H1 (cell line): Measurements from ENCODE around the gene ALOX5. TPM values are rescaled to one million over a fixed set of nuclear protein-coding genes. Genes with fewer than 3 reads are reported as not detected.

Experiments
- CTCF ChIA-PET: fragments of 300-600 bp; sonication (Branson Sonifier 250); formaldehyde crosslinking; loops from one replicate; lab custom pipeline; 2021; ENCODE audit not compliant: partially characterized antibody; lab: Charles Lee
- POLR2A ChIA-PET: fragments of 300-600 bp; sonication (Branson Sonifier 250); formaldehyde crosslinking; loops from one replicate; lab custom pipeline; 2021; ENCODE audit warnings: inconsistent platforms; ENCODE audit not compliant: partially characterized antibody; lab: Charles Lee
- DNase-seq, 2 experiments: peaks; one replicate each; pipeline versions ENCODE4 v3.0.0 to v3.0.0-alpha.2; 2010 to 2022; ENCODE audit warnings: low spot score in 2 of 2, low read depth in 1 of 2, mixed read lengths in 1 of 2
- FAIRE-seq: peaks from 2 replicates; lab custom pipeline; 2011; peaks lifted over from hg19 to GRCh38; lab: Jason Lieb, UNC
- H2AFZ ChIP-seq: 2 replicates; pipeline ENCODE4 v1.8.1; 2012; ENCODE audit warnings: low read length, inconsistent platforms
- H2AK5ac ChIP-seq: 2 replicates; pipeline ENCODE4 v1.6.1; 2013; ENCODE audit warnings: low read depth, low read length
- H2BK120ac ChIP-seq: replicated peaks from 2 replicates; pipeline ENCODE3; 2013; ENCODE audit warnings: low read depth, low read length, inconsistent platforms
- H2BK12ac ChIP-seq: 2 replicates; pipeline ENCODE4 v1.6.1; 2013; ENCODE audit warnings: low read depth, low read length
- H2BK15ac ChIP-seq: 2 replicates; pipeline ENCODE4 v1.6.1; 2013; ENCODE audit warnings: low read length
- H2BK20ac ChIP-seq: 2 replicates; pipeline ENCODE4 v1.6.1; 2013; ENCODE audit warnings: low read length
- H2BK5ac ChIP-seq: 2 replicates; pipeline ENCODE4 v1.6.1; 2013; ENCODE audit warnings: low read depth, low read length
- H3K14ac ChIP-seq: 2 replicates; pipeline ENCODE4 v1.6.1; 2013; ENCODE audit warnings: inconsistent platforms; ENCODE audit not compliant: insufficient read length
- H3K18ac ChIP-seq: 2 replicates; pipeline ENCODE4 v1.6.1; 2013; ENCODE audit warnings: low read length; ENCODE audit errors: extremely low read depth
- H3K23ac ChIP-seq: 2 replicates; pipeline ENCODE4 v1.6.1; 2013; ENCODE audit warnings: inconsistent platforms; ENCODE audit not compliant: insufficient read length
- H3K23me2 ChIP-seq: 2 replicates; pipeline ENCODE4 v1.6.1; 2013; ENCODE audit warnings: low read depth, low read length
- H3K27ac ChIP-seq: 2 replicates; pipeline ENCODE4 v1.6.1; 2011; ENCODE audit warnings: low read depth, low read length, inconsistent platforms
- H3K27me3 ChIP-seq, 4 experiments: replicated peaks in 1 of 4; 1 replicate in 1 of 4; 2 replicates in 3 of 4; pipeline versions ENCODE4 v1.6.1 to v1.8.1; 2011 to 2013; ENCODE audit warnings: low read length in 3 of 4, mild to moderate bottlenecking in 3 of 4, inconsistent platforms in 2 of 4, mixed read lengths in 2 of 4, moderate library complexity in 1 of 4; ENCODE audit not compliant: control insufficient read depth in 3 of 4, insufficient read depth in 3 of 4; ENCODE audit errors: extremely low read depth in 1 of 4
- H3K36me3 ChIP-seq, 4 experiments: 2 replicates each; pipeline versions ENCODE4 v1.6.1 to v1.8.1; 2011 to 2013; ENCODE audit warnings: mild to moderate bottlenecking in 4 of 4, low read length in 3 of 4, moderate library complexity in 2 of 4, control low read depth in 1 of 4, inconsistent platforms in 1 of 4; ENCODE audit not compliant: insufficient read depth in 4 of 4, control insufficient read depth in 2 of 4
- H3K4ac ChIP-seq: replicated peaks from 2 replicates; pipeline ENCODE3; 2013; ENCODE audit warnings: low read length, low read depth, mixed read lengths, inconsistent platforms; ENCODE audit not compliant: insufficient read length
- H3K4me1 ChIP-seq, 4 experiments: replicated peaks in 1 of 4; 1 replicate in 1 of 4; 2 replicates in 3 of 4; pipeline versions ENCODE4 v1.6.1 to v1.8.1; 2011 to 2013; ENCODE audit warnings: low read length in 3 of 4, inconsistent platforms in 2 of 4, mixed read lengths in 1 of 4; ENCODE audit not compliant: insufficient read depth in 4 of 4, control insufficient read depth in 3 of 4
- H3K4me2 ChIP-seq, 2 experiments: 2 replicates each; pipeline versions ENCODE4 v1.6.1 to v1.8.1; 2011 to 2013; ENCODE audit warnings: low read depth in 2 of 2, low read length in 2 of 2, control low read depth in 1 of 2, inconsistent platforms in 1 of 2, mild to moderate bottlenecking in 1 of 2; ENCODE audit not compliant: insufficient read depth in 1 of 2
- H3K4me3 ChIP-seq, 4 experiments: fragments of 200-600, 300-600 bp in 1 of 4; sonication (generic), shearing (Covaris generic), sonication (Bioruptor Twin) in 1 of 4; 2 replicates each; pipeline versions ENCODE4 v1.5.1 to v1.8.1; 2011 to 2016; ENCODE audit warnings: low read length in 4 of 4, low read depth in 3 of 4, control low read depth in 2 of 4, inconsistent platforms in 2 of 4, mild to moderate bottlenecking in 2 of 4, mixed read lengths in 1 of 4, moderate library complexity in 1 of 4; ENCODE audit not compliant: insufficient read depth in 2 of 4; ENCODE audit errors: extremely low read depth in 1 of 4
- H3K56ac ChIP-seq: replicated peaks from 2 replicates; pipeline ENCODE3; 2013; ENCODE audit warnings: low read depth, mild to moderate bottlenecking, mixed read lengths, low read length, inconsistent platforms; ENCODE audit not compliant: insufficient read length
- H3K79me1 ChIP-seq: 2 replicates; pipeline ENCODE4 v1.6.1; 2013; ENCODE audit warnings: low read depth, low read length, control low read depth
- H3K79me2 ChIP-seq, 2 experiments: 2 replicates each; pipeline versions ENCODE4 v1.6.1 to v1.8.1; 2012 to 2013; ENCODE audit warnings: low read length in 2 of 2, mild to moderate bottlenecking in 2 of 2, inconsistent platforms in 1 of 2; ENCODE audit not compliant: insufficient read depth in 2 of 2, control insufficient read depth in 1 of 2
- H3K9ac ChIP-seq, 4 experiments: replicated peaks in 1 of 4; 1 replicate in 1 of 4; 2 replicates in 3 of 4; pipeline versions ENCODE4 v1.6.1 to v1.8.1; 2011 to 2013; ENCODE audit warnings: low read depth in 3 of 4, low read length in 3 of 4, control low read depth in 2 of 4, mild to moderate bottlenecking in 2 of 4, moderate library complexity in 2 of 4, inconsistent platforms in 1 of 4; ENCODE audit errors: extremely low read depth in 1 of 4
- H3K9me3 ChIP-seq, 2 experiments: 2 replicates each; pipeline versions ENCODE4 v1.6.1 to v1.8.1; 2012 to 2013; ENCODE audit warnings: mild to moderate bottlenecking in 2 of 2, moderate library complexity in 2 of 2, control low read depth in 1 of 2, inconsistent platforms in 1 of 2, low read depth in 1 of 2, low read length in 1 of 2, mixed read lengths in 1 of 2; ENCODE audit not compliant: insufficient read depth in 2 of 2
- H4K20me1 ChIP-seq, 2 experiments: replicated peaks in 1 of 2; 2 replicates each; pipeline versions ENCODE3 to v1.8.1; 2011 to 2013; ENCODE audit warnings: inconsistent platforms in 2 of 2, low read length in 2 of 2, mild to moderate bottlenecking in 1 of 2; ENCODE audit not compliant: insufficient read depth in 2 of 2, control insufficient read depth in 1 of 2
- H4K5ac ChIP-seq: 2 replicates; pipeline ENCODE4 v1.6.1; 2013; ENCODE audit warnings: low read length, low read depth, mixed read lengths, inconsistent platforms; ENCODE audit not compliant: insufficient read length
- H4K8ac ChIP-seq: 2 replicates; pipeline ENCODE4 v1.8.0; 2013; ENCODE audit warnings: mild to moderate bottlenecking, moderate library complexity, low read length, inconsistent platforms; ENCODE audit not compliant: insufficient read depth; ENCODE audit errors: extremely low read depth
- H4K91ac ChIP-seq: replicated peaks from 2 replicates; pipeline ENCODE3; 2013; ENCODE audit warnings: low read length, mixed read lengths, inconsistent platforms; ENCODE audit not compliant: insufficient read length
- ASH2L ChIP-seq: fragments of 200-600, 300-600 bp; sonication (generic); IDR thresholded peaks from one replicate; pipeline ENCODE4 v1.7.1; 2017; ENCODE audit warnings: low read length
- ATF2 ChIP-seq: IDR thresholded peaks from 2 replicates; pipeline ENCODE4 v1.6.1; 2012; ENCODE audit warnings: low read length, inconsistent platforms
- CHD2 ChIP-seq: IDR thresholded peaks from 2 replicates; pipeline ENCODE4 v1.6.1; 2012; ENCODE audit warnings: low read length, improper control_type of control experiment
- HDAC6 ChIP-seq: IDR thresholded peaks from one replicate; pipeline ENCODE4 v1.7.1; 2012; ENCODE audit warnings: low read depth, mild to moderate bottlenecking, inconsistent platforms, low read length, moderate library complexity
- JUND ChIP-seq: IDR thresholded peaks from 2 replicates; pipeline ENCODE4 v1.6.1; 2011; ENCODE audit warnings: mild to moderate bottlenecking, improper control_type of control experiment, low read length
- KDM4A ChIP-seq: IDR thresholded peaks from one replicate; pipeline ENCODE4 v1.7.1; 2012; ENCODE audit warnings: low read depth, mild to moderate bottlenecking, moderate library complexity, low read length, inconsistent platforms; ENCODE audit not compliant: severe bottlenecking
- POLR2A ChIP-seq, 2 experiments: IDR thresholded peaks; 1 replicate in 1 of 2; 2 replicates in 1 of 2; pipeline ENCODE4 v1.6.1; 2011; ENCODE audit warnings: low read depth in 2 of 2, low read length in 2 of 2, mild to moderate bottlenecking in 2 of 2; ENCODE audit errors: control extremely low read depth in 1 of 2
- POLR2AphosphoS5 ChIP-seq: IDR thresholded peaks from 2 replicates; pipeline ENCODE4 v1.6.1; 2011; ENCODE audit warnings: low read depth, low read length
- RBBP5 ChIP-seq: IDR thresholded peaks from 2 replicates; pipeline ENCODE4 v1.7.1; 2012; ENCODE audit warnings: low read depth, mild to moderate bottlenecking, inconsistent platforms, low read length, moderate library complexity, borderline replicate concordance
- SAP30 ChIP-seq: fragments of 300-600 bp; sonication (generic); IDR thresholded peaks from 2 replicates; pipeline ENCODE4 v1.7.1; 2012; ENCODE audit warnings: low read length, moderate library complexity, mild to moderate bottlenecking, inconsistent platforms; ENCODE audit not compliant: insufficient read depth, insufficient replicate concordance
- TEAD4 ChIP-seq: IDR thresholded peaks from 2 replicates; pipeline ENCODE4 v1.6.1; 2012; ENCODE audit warnings: low read depth, low read length, inconsistent platforms, mixed read lengths
- USF2 ChIP-seq: IDR thresholded peaks from 2 replicates; pipeline ENCODE4 v1.6.1; 2011; ENCODE audit warnings: low read length, improper control_type of control experiment
- WGBS, 2 experiments: shearing (Covaris generic) in 1 of 2; methylation state at CpG; one replicate each; pipeline versions ENCODE4 v1.1.6 to v1.1.7; 2013 to 2015; ENCODE audit warnings: low lambda C conversion rate in 2 of 2, mixed read lengths in 2 of 2, inconsistent platforms in 1 of 2, low coverage in 1 of 2, missing lambda C conversion rate in 1 of 2; ENCODE audit not compliant: insufficient replicate concordance in 2 of 2, insufficient coverage in 1 of 2, insufficient read length in 1 of 2; ENCODE audit errors: extremely low coverage in 1 of 2, missing lambda C conversion rate in 1 of 2; 5-methylcytosine and 5-hydroxymethylcytosine counted together
- polyA plus RNA-seq, 7 experiments: library from polyadenylated mRNA; depleted of rRNA in 3 of 7; stranded (reverse) in 5 of 7; unstranded in 2 of 7; fragments of >200 nt in 5 of 7; fragments of 200-250 nt in 2 of 7; gene quantifications; 1 replicate in 5 of 7; 2 replicates in 1 of 7; 4 replicates in 1 of 7; pipeline versions ENCODE4 v1.2.1 to v1.2.3, GENCODE V29; 2011 to 2013; ENCODE audit warnings: missing spikeins in 2 of 7, mixed read lengths in 2 of 7
- total RNA-seq: library from RNA; stranded (reverse); fragmentation: NEBNext Ultra II Directional; extraction: Animal tissue kit (Norgen Biotek cat#: 25700); gene quantifications from 2 replicates; pipeline ENCODE4 v1.2.1, GENCODE V29; 2021

ALOX5 gene
- total and polyA plus RNA-seq, 2 of the 8 experiments (the other 6 are each of a cell fraction or from before 2014, with no cell fraction given), result 1.6 to 3.8 TPM

- Histone ChIP-seq H3K56ac (no peak overlapping the region), H3K14ac (no peak overlapping the region), H3K23ac (no peak overlapping the region), H3K18ac (no peak overlapping the region; the same call in 1 of the 2 replicates), H4K91ac (peak overlapping the region; percentile 40), H2BK120ac (no peak overlapping the region), H2AK5ac (no peak overlapping the region), H2AFZ (no peak overlapping the region), H3K9ac (no peak overlapping the region), H3K27ac (no peak overlapping the region), H2BK20ac (no peak overlapping the region), H2BK12ac (peak overlapping the region; percentile 39; the same call in 1 of the 2 replicates), H3K36me3 (no peaks in the 10 kb centered on the region), H3K79me2 (no peaks in the 10 kb centered on the region), H2BK15ac (no peak overlapping the region), H3K4ac (no peak overlapping the region), H4K5ac (no peak overlapping the region), H3K27me3 (no peaks in the 10 kb centered on the region), H3K23me2 (no peaks in the 10 kb centered on the region), H4K8ac (no peak overlapping the region; the same call in 1 of the 2 replicates), H2BK5ac (peak overlapping the region; percentile 66; the same call in 1 of the 2 replicates), H3K9me3 (no peaks in the 10 kb centered on the region), H3K79me1 (no peaks in the 10 kb centered on the region), H4K20me1 (no peaks in the 10 kb centered on the region), H3K4me3 (no peak overlapping the region), H3K4me1 (no peaks in the 10 kb centered on the region), H3K4me2 (no peak overlapping the region)
- WGBS, 2 experiments, result 90% methylated on average over 6 of the region's 6 CpGs; no CpG with 5 or more reads in 1 of the 2 experiments
- CTCF ChIA-PET, result interaction anchor here (1.0 to 2.2 kb wide), 4 partner anchors 17 to 790 kb away, joined by 3 to 9 read pairs (median 4); no protein-coding TSS in a partner anchor
- FAIRE-seq (no peak), DNase-seq (peak in 1 of 2 experiments; percentile 32)
- POLR2A ChIA-PET, result no interaction called here
- TF ChIP-seq TEAD4 (no peak), HDAC6 (no peak), POLR2AphosphoS5 (no peak), JUND (no peak), RBBP5 (no peak), POLR2A (IDR thresholded peaks at IDR 0.05; ENCODE audit: control extremely low read depth in 1 of 2, low read depth in 2 of 2, low read length in 2 of 2) (no peak), KDM4A (no peak), ATF2 (no peak), SAP30 (no peak), ASH2L (no peak), CHD2 (no peak), USF2 (no peak)
These were observed 65.3 kb downstream of the ALOX5 start for GRCh38 chr10:45439365-45439764.
